Stimulated activated CD4-positive, alpha-beta T cell treated with anti-CD3 and anti-CD28 coated beads, TNF-alpha, amount 100 ng/mL, for 24 hours (primary cell): ENCODE results near the gene CD80.
A peak's percentile ranks its signal among the peaks of the same experiment; 100 is the strongest.
"Not testable (repeated sequence)": the region's sequence is repeated elsewhere in the genome, so short reads cannot be mapped to it uniquely, and the experiment has no call there.

ENCODE experiments used
- DNase-seq, 3 experiments: peaks; one replicate each; pipeline ENCODE4 v3.0.0-alpha.2; 2020; ENCODE audit warnings: low read depth in 3 of 3

The CD80 gene

DNA sequence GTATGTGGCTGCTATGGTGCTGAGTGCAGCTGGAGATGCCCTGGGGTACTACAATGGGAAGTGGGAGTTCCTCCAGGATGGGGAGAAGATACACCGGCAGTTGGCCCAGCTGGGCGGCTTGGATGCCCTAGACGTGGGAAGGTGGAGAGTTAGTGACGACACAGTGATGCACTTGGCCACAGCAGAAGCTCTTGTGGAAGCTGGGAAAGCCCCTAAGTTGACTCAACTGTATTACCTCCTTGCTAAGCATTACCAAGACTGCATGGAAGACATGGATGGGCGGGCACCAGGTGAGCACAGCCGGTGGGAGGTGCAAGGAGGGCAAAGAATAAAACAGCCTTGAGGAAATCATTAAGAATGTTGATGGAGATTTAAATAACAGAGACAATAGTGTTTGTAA lies 22.8 kb upstream of the CD80 start:
- no peak for DNase-seq

DNA sequence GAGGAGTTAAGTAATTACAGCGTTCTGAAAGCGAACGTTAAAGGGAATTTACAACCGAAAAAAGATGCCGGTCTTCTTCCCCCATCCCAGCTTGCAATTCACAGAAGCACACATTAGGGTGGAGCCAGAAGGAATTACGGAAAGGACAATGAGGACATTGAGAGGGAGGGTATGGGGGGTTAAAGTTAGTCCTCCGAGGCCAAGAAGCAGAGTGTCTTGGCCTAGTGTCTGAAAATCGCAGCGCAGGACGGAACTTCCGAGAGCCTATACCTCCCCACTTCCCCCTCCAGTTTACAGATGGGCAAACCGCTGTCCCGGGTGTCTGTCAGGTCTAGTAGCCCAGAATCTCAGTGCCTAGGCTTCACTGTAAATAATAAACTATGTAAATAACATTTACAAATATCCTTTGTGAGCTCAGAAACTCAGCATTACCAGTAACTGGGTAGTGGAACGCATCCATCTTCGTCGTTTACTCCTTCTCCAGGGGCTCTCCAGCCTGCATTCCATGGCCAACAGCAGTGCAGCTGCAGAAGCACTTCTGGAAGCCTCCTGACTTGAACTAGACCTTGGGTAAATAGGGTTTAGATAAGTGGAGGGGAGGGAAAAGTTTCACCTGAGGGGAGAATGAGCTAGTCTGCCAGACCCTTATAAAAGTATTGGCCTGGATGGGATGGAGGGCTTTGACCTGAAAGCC lies 20.8 kb upstream of the CD80 start:
- no peak for DNase-seq

GRCh38 chr3:119579366-119580066 lies 20.1 kb upstream of the CD80 start, which contains the start of gene ADPRH:
ADPRH (plus strand) TSS chr3:119579492; CDS start chr3:119582170, 2,678 bp downstream.
- peak in 2 of 3 experiments; percentile 16 to 63 for DNase-seq

- DNase-seq, result no peak
These were observed 16.1 kb upstream of the CD80 start for GRCh38 chr3:119575507-119575906.

DNA sequence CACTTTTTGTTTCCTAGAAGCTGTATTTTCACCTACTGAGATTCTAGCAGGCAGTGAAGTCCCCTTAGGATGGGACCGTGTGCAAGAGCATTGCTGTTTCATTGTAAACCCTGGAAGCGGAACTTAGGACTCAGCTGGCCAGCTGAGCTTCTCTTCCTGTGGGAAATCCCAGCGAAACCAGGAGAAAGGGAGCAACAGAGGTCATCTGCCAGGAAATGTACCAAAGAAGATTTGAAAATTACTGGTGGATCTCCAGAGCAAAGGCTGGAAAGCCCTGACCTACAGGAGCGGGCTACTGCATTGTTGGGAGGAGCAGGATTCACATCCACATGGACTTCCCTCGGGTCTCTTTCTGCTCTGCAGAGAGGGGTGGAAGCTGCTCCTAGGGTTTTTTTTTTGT lies 12.3 kb upstream of the CD80 start:
- DNase-seq, result no peak

DNA sequence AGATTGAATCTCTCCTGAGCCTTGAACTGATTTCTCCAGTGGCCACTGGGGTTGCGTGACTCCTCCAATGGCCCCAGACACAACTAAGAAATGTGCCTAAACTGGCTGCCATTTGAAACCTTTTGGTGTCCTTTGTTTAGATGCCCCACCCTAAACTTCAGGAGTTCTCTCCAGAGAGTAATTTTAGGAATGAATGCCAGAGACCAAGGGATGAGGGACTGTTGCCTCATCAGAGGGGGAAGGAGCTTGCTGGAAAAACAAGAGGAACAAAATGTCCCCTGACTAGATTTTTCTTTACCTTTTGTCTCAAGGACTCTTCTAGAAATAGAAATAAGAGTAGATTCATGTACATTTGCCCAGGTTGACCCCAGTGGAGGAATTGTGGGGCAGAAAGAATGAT lies 11.8 kb upstream of the CD80 start:
- DNase-seq, result no peak

GRCh38 chr3:119570229-119570628 lies 10.8 kb upstream of the CD80 start:
- DNase-seq, result no peak

DNA sequence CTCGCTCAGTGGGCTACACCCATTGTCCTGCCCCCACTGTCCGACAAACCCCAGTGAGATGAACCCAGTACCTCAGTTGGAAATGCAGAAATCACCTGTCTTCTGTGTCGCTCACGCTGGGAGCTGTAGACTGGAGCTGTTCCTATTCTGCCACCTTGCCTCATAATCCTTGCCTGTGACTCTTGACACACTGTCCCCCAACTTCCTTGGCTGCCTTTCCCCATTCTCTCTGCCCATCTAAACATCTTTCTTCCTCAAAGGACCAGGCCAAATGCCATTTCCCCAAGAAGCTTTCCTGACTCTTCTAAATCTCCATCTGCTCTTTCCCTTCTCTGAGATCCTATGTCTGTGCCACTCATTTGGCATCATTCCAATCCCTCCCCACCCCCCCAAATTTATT lies 9.7 kb upstream of the CD80 start:
- no peak for DNase-seq

- not testable (repeated sequence) for DNase-seq
These were observed 3.9 kb upstream of the CD80 start for GRCh38 chr3:119563334-119563733.

DNA sequence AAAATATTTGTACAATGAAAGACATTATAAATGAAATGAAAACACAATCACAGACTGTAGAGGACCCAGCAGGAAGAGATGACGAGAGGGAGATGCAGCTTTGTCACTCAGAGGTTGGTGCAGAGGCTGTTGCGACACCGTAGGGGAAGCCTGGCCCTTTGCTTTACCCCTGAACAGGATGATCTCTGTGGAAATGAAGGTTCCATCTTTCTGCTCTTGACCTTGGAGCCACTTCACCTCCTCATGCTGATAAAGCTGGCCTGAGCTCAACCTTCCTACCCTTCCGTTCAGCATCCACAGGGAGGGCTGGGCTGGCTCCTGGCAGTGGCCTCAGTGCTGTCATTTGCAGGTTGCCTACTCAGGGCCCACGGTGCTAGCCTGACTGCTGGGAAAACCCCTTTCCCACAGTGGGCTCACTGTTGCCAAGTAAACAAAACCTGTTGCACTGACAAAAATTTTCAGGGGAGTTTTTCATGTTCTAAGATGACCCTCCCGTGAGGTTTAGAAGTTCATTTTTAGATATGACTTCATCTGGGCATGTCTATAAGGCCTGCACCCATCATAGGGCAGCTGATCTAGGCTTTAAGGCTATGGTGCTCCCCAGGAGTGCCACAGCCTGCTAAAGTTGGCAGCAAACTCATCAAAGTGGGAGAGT lies 3.0 kb upstream of the CD80 start:
- DNase-seq, result no peak

GRCh38 chr3:119560160-119560559 lies 746 bp upstream of the CD80 start:
- DNase-seq, result no peak

DNA sequence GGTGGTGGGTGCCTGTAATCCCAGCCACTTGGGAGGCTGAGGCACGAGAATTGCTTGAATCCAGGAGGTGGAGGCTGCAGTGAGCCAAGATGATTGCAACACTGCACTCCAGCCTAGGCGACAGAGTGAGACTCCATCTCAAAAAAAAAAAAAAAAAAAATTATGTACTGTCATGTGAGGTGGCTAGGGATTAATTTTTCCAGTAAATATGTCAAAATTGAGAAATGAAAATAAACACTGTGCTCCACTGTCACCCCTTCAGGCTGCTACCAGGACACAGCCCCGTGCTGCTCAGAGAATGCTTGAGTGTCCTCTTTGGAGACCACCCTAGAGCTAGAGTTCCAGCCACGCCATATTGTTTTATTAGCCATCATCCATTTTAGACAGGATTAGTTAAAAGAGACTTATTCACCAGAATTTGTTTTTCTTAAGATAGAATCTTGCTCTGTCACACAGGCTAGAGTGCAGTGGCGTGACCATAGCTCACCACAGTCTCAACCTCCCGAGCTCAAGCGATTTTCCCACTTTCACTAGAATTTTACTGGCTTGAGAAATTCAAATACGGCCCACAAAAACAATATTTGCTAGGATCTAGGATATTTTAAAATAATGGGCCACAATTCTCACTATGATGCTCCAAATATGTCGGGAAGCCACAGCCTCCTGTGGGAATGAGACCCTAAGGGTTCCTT lies 642 bp downstream of the CD80 start:
- DNase-seq, result no peak

DNA sequence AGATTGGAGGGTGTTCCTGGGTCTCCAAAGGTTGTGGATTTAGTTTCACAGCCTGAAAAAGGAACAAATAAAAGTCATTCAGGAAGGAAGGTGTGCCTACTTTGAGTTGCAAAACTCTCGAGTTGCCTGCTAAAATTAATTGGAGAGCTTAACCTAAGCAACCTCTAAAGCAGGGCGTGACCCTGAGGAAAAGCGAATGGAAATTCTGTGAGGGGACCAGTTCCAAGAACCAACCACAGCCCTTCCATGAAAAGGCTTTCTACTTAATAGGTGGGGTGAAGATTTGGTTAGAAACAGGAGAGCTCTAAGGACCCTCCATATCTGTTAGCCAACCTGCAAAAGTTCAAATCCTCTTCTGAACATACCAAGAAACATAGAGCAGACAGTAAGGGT lies 1.5 kb downstream of the CD80 start:
- no peak for DNase-seq

DNA sequence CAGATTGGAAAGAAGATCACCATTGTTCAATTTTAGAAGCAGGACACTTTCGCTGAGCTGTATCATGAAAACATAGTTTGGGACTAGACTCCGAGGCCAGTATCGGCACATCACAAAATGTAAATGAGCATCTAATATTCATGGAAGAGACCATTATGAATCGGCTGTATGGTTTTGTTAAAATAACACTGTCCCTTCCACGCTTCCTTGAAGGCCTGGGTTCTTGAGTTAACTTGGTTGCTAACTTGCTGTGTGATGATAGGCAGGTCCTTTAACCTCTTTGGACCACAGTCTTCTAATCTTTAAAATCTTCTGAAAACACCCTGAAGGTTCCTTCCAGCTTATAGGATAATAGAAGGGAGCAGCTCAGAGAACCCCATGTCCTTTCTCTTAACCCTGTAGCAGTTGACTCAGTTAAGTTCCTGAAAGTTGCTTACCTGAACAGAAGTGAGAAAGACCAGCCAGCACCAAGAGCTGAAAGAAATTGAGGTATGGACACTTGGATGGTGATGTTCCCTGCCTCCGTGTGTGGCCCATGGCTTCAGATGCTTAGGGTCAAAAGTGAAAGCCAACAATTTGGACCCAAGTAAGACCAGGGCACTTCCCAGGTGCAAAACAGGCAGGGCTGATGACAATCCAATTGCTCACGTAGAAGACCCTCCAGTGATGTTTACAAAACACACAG lies 2.1 kb downstream of the CD80 start:
- no peak for DNase-seq

GRCh38 chr3:119555929-119556328 lies 3.5 kb downstream of the CD80 start:
- no peak for DNase-seq

- no peak for DNase-seq
These were observed 4.1 kb downstream of the CD80 start for GRCh38 chr3:119555309-119555735.

GRCh38 chr3:119553823-119554415 lies 5.5 kb downstream of the CD80 start:
- DNase-seq, result no peak

- DNase-seq, result not testable (repeated sequence)
These were observed 6.5 kb downstream of the CD80 start for GRCh38 chr3:119552928-119553327.

GRCh38 chr3:119551598-119551997 lies 7.8 kb downstream of the CD80 start:
- DNase-seq, result no peak

GRCh38 chr3:119550192-119550910 lies 9.1 kb downstream of the CD80 start:
- DNase-seq, result no peak

DNA sequence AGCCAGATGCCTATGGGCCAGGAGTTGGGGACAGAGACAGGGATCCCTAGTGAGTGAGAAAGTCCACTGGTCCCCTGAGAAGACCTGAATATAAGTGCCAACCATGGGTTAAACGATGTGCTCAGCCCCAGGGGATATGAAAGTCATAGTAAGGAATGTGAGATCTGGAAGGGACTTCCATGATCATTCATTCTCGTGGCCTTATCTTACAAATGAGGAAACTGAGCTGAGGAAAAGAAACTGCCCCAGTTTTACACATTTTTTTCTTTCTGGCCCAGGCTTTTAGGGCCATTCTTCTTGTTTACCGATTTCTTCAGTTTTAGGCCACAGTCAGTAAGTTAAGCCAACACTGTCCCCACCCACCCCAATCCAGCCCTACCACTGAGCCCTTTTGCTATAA lies 11.1 kb downstream of the CD80 start:
- DNase-seq, result no peak
